Measurements from ENCODE around the gene NLGN3.

DNA sequence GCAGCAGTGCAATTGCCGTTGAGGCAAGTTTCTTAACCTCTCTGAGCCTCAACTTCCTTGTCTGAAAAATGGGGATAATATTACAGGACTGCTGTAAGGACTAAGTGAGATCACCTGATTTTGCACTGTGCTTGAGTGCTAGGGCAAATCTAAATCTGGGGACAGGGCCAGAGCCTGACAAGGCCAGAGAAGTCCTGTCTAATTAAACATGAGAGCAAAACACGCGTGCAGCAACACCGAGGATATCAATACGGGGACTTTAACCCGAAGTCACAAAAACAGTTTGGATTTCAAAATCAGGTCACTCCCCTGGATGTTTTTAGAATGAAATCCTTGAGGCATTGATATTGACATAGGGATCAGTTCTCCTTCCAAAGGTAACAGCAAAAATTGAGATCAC, 72.7 kb downstream of the NLGN3 start:
- TF ChIP-seq GATA3 (IDR thresholded peaks at IDR 0.05; ENCODE audit: low read depth, low read length) (no peak), GATA2 (IDR thresholded peaks at IDR 0.05; ENCODE audit: low read depth, low read length) (no peak)
